Nephron progenitor cell (in vitro differentiated cells): ENCODE measurements around the gene CNTROB.

ENCODE experiments used
- DNase-seq: peaks from one replicate; pipeline ENCODE4 v3.0.0; 2021
- H3K27ac Mint-ChIP-seq: 2 replicates; pipeline ENCODE4 v1.8.0; 2021; ENCODE audit warnings: mild to moderate bottlenecking, moderate library complexity, mixed read lengths
- H3K27me3 Mint-ChIP-seq: 2 replicates; pipeline ENCODE4 v1.8.0; 2021; ENCODE audit warnings: mild to moderate bottlenecking, low read depth, mixed read lengths; ENCODE audit not compliant: poor library complexity
- H3K36me3 Mint-ChIP-seq: 2 replicates; pipeline ENCODE4 v1.8.0; 2021; ENCODE audit warnings: low read depth, mixed read lengths
- H3K4me1 Mint-ChIP-seq: 2 replicates; pipeline ENCODE4 v1.8.0; 2021; ENCODE audit warnings: mixed read lengths
- H3K4me3 Mint-ChIP-seq: 2 replicates; pipeline ENCODE4 v1.8.0; 2021; ENCODE audit warnings: mild to moderate bottlenecking, moderate library complexity, mixed read lengths
- H3K9me3 Mint-ChIP-seq: 2 replicates; pipeline ENCODE4 v1.8.0; 2021; ENCODE audit warnings: mild to moderate bottlenecking, moderate library complexity, mixed read lengths
- TF ChIP-seq, protein P1 (sequence below): fragments of 200-600 bp; sonication (generic); IDR thresholded peaks from 2 replicates; pipeline ENCODE4 v1.5.0; 2021; ENCODE audit warnings: antibody characterized with exemption

CNTROB gene

GRCh38 chr17:7997186-7997585 lies 65.2 kb downstream of the CNTROB start:
- no peaks in the 10 kb centered on the region for H3K36me3 Mint-ChIP-seq
- H3K9me3 Mint-ChIP-seq, result peaks cover 12% of the 10 kb centered on the region
- no peak overlapping the region for H3K4me3 Mint-ChIP-seq
- no peak for DNase-seq
- peaks cover 5% of the 10 kb centered on the region for H3K4me1 Mint-ChIP-seq
- no peak overlapping the region for H3K27ac Mint-ChIP-seq
- TF ChIP-seq, protein P1, sequence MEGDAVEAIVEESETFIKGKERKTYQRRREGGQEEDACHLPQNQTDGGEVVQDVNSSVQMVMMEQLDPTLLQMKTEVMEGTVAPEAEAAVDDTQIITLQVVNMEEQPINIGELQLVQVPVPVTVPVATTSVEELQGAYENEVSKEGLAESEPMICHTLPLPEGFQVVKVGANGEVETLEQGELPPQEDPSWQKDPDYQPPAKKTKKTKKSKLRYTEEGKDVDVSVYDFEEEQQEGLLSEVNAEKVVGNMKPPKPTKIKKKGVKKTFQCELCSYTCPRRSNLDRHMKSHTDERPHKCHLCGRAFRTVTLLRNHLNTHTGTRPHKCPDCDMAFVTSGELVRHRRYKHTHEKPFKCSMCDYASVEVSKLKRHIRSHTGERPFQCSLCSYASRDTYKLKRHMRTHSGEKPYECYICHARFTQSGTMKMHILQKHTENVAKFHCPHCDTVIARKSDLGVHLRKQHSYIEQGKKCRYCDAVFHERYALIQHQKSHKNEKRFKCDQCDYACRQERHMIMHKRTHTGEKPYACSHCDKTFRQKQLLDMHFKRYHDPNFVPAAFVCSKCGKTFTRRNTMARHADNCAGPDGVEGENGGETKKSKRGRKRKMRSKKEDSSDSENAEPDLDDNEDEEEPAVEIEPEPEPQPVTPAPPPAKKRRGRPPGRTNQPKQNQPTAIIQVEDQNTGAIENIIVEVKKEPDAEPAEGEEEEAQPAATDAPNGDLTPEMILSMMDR, result peak; percentile 25
- H3K27me3 Mint-ChIP-seq, result peaks cover 81% of the 10 kb centered on the region
